ENCODE results near the gene BMP2K.

The BMP2K gene

DNA sequence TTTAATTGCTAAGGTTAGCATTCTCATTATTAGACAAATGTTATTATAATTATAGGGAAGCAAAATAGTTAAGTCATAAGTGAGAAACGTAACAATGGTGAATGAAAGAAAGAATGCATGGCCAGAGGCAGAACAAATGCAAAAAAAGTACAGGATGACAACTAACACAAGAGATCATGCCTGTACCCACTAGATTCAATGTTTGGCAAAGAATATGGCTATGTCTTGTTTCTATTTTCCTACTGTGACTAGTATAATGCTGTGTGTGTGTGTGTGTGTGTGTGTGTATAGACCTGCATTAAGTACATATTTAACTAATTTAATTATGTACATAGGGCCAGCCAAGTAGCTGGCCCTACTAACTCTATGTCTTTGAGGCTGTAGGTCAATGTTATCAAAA lies 12.9 kb upstream of the BMP2K start:
- TF ChIP-seq, protein P1, sequence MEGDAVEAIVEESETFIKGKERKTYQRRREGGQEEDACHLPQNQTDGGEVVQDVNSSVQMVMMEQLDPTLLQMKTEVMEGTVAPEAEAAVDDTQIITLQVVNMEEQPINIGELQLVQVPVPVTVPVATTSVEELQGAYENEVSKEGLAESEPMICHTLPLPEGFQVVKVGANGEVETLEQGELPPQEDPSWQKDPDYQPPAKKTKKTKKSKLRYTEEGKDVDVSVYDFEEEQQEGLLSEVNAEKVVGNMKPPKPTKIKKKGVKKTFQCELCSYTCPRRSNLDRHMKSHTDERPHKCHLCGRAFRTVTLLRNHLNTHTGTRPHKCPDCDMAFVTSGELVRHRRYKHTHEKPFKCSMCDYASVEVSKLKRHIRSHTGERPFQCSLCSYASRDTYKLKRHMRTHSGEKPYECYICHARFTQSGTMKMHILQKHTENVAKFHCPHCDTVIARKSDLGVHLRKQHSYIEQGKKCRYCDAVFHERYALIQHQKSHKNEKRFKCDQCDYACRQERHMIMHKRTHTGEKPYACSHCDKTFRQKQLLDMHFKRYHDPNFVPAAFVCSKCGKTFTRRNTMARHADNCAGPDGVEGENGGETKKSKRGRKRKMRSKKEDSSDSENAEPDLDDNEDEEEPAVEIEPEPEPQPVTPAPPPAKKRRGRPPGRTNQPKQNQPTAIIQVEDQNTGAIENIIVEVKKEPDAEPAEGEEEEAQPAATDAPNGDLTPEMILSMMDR (IDR thresholded peaks at IDR 0.05; ENCODE audit: insufficient read depth, low read depth, low read length, missing control alignments) = no peak
- H3K4me3 ChIP-seq (ENCODE audit: low read length) = no peak overlapping the region
- DNase-seq (ENCODE audit: low read depth) = no peak

DNA sequence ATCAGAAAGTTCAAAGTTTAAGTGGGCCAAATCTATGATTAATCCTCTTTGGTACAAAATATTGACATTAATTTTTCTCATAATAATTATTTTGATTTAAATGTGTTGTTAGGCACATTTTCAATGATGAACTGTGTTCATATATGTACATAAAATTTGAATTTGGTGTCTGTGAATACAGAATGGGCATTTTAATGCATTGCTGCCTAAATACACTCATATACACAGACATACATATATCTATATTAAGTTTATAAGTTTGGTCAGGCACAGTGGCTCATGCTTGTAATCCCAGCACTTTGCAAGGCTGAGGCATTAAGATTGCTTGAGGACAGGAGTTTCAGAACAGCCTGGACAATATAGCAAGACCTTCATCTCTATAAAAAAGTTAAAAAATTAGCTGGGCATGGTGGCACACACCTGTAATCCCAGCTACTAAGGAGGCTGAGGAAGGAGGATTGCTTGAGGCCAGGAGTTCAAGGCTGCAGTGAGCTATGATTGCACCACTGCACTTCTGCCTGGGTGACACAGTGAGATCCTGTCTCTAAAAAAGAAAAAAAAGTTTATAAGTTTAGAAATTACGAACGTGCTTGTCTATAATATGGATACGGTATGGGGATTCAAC lies 12.3 kb upstream of the BMP2K start:
- no peak for DNase-seq (ENCODE audit: low read depth)
- no peak overlapping the region for H3K4me3 ChIP-seq (ENCODE audit: low read length)
- TF ChIP-seq, protein P1 (IDR thresholded peaks at IDR 0.05; ENCODE audit: insufficient read depth, low read depth, low read length, missing control alignments) = no peak

DNA sequence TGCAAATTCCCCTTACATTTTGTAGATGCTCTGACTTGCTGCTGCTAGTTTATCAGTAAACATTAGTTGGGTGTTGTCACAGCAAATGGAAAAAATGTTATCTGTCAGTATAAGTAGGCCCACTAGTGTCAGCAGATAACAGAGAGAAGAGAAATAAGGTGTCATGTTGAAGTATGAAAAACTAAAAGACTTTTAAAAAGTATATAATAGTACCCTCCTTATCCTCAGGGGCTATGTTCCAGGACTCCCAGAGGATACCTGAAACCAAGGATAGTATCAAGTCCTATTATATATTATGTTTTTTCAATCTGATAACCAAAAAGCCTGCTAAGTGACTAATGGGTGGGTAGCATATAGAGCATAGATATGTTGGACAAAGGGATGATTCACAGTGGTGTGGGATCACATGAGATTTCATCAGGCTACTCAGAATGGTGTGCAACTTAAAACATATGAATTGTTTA lies 11.6 kb upstream of the BMP2K start:
- DNase-seq (ENCODE audit: low read depth) = peak; percentile 71
- TF ChIP-seq, protein P1 (IDR thresholded peaks at IDR 0.05; ENCODE audit: insufficient read depth, low read depth, low read length, missing control alignments) = no peak
- no peak overlapping the region for H3K4me3 ChIP-seq (ENCODE audit: low read length)

DNA sequence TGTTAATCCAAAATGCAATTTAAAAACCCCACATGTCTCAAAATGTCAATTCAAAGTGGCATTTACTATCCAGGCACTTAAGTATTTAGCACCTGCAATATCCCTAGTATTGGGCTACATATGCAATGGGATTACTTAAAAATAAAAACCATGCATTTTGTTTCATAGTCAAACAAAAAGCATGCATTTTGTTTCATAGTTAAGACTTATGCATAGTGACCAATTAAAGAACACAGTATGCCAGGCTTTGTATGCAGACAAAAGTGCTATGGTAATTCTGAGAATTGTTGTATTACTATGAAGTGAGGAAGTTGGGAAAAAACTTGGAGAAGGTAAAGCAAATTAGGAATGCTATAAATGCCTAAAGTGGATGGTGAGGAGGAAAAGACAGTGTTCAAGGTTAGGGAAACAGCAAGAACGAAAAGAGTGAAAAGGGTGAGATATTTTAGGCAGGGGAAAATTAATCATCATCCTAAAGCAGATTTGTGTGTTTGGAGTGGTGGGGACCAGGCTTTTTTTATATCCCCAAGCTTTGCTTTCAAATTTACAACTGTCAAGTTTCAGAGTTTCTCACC lies 10.6 kb upstream of the BMP2K start:
- no peak for DNase-seq (ENCODE audit: low read depth)
- no peak overlapping the region for H3K4me3 ChIP-seq (ENCODE audit: low read length)
- TF ChIP-seq, protein P1 (IDR thresholded peaks at IDR 0.05; ENCODE audit: insufficient read depth, low read depth, low read length, missing control alignments) = no peak

GRCh38 chr4:78766026-78766425 lies 10.1 kb upstream of the BMP2K start:
- TF ChIP-seq, protein P1 (IDR thresholded peaks at IDR 0.05; ENCODE audit: insufficient read depth, low read depth, low read length, missing control alignments) = no peak
- no peak for DNase-seq (ENCODE audit: low read depth)
- no peak overlapping the region for H3K4me3 ChIP-seq (ENCODE audit: low read length)

DNA sequence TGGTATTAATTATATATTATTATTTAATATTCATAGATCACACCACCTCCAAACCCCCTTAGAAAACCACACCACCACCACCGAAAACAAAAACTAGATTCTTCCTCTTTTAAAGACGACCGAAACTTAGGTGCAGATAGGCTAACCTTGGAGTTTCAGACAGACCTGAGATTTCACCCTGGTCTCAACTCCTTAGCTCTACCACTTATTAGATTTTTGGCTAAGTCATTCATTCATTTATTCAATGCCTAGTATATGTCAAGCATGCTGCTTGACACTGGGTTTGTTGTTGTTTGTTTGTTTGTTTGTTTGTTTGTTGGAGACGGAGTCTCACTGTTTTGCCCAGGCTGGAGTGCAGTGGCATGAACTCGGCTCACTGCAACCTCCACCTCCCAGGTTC lies 9.5 kb upstream of the BMP2K start:
- TF ChIP-seq, protein P1 (IDR thresholded peaks at IDR 0.05; ENCODE audit: insufficient read depth, low read depth, low read length, missing control alignments) = no peak
- no peak overlapping the region for H3K4me3 ChIP-seq (ENCODE audit: low read length)
- DNase-seq (ENCODE audit: low read depth) = no peak

GRCh38 chr4:78767350-78767749 lies 8.8 kb upstream of the BMP2K start:
- no peak overlapping the region for H3K4me3 ChIP-seq (ENCODE audit: low read length)
- DNase-seq (ENCODE audit: low read depth) = no peak
- TF ChIP-seq, protein P1 (IDR thresholded peaks at IDR 0.05; ENCODE audit: insufficient read depth, low read depth, low read length, missing control alignments) = no peak
